HEK293 (cell line): Measurements from ENCODE around the gene TSR1.

ENCODE experiments used
- ATF2 ChIP-seq: fragments of 450-650 bp; formaldehyde crosslinking; IDR thresholded peaks from 2 replicates; pipeline ENCODE4 v1.5.1; 2016; ENCODE audit warnings: missing biosample characterization, missing genetic modification characterization, low read depth
- ELK4 ChIP-seq: IDR thresholded peaks from 2 replicates; pipeline ENCODE4 v1.6.1; 2011; ENCODE audit warnings: mild to moderate bottlenecking, low read depth, low read length, borderline replicate concordance
- HOXD13 ChIP-seq: sonication (generic); formaldehyde crosslinking; IDR thresholded peaks from 2 replicates; pipeline ENCODE4 v1.8.0; 2022; ENCODE audit warnings: missing genetic modification reagents, borderline replicate concordance
- KLF16 ChIP-seq: fragments of 450-650 bp; formaldehyde crosslinking; IDR thresholded peaks from 2 replicates; pipeline ENCODE4 v1.5.1; 2017; ENCODE audit warnings: missing biosample characterization, missing genetic modification characterization
- OVOL3 ChIP-seq: fragments of 450-650 bp; formaldehyde crosslinking; IDR thresholded peaks from 2 replicates; pipeline ENCODE4 v1.5.1; 2016; ENCODE audit warnings: missing biosample characterization, missing genetic modification characterization
- SCRT1 ChIP-seq: fragments of 450-650 bp; formaldehyde crosslinking; IDR thresholded peaks from 2 replicates; pipeline ENCODE4 v1.5.1; 2016; ENCODE audit warnings: missing biosample characterization, missing genetic modification characterization, borderline replicate concordance
- WT1 ChIP-seq: fragments of 450-650 bp; formaldehyde crosslinking; IDR thresholded peaks from 2 replicates; pipeline ENCODE4 v1.5.1; 2016; ENCODE audit warnings: missing biosample characterization, missing genetic modification characterization
- ZBTB1 ChIP-seq: fragments of 450-650 bp; formaldehyde crosslinking; IDR thresholded peaks from 2 replicates; pipeline ENCODE4 v1.5.1; 2016; ENCODE audit warnings: missing biosample characterization, missing genetic modification characterization
- ZBTB21 ChIP-seq: fragments of 450-650 bp; formaldehyde crosslinking; IDR thresholded peaks from 2 replicates; pipeline ENCODE4 v1.5.1; 2017; ENCODE audit warnings: missing biosample characterization, missing genetic modification characterization
- ZBTB44 ChIP-seq: fragments of 450-650 bp; IDR thresholded peaks from 2 replicates; pipeline ENCODE4 v1.5.1; 2018; ENCODE audit warnings: missing biosample characterization, mild to moderate bottlenecking, missing genetic modification characterization
- ZFP41 ChIP-seq: fragments of 450-650 bp; formaldehyde crosslinking; IDR thresholded peaks from 2 replicates; pipeline ENCODE4 v1.5.1; 2016; ENCODE audit warnings: missing biosample characterization, missing genetic modification characterization, borderline replicate concordance
- ZNF114 ChIP-seq: fragments of 450-650 bp; formaldehyde crosslinking; IDR thresholded peaks from 2 replicates; pipeline ENCODE4 v1.5.0; 2017; ENCODE audit warnings: missing biosample characterization, missing genetic modification characterization
- ZNF16 ChIP-seq: fragments of 450-650 bp; formaldehyde crosslinking; IDR thresholded peaks from 2 replicates; pipeline ENCODE4 v1.5.1; 2016; ENCODE audit warnings: low read depth, missing biosample characterization, missing genetic modification characterization
- ZNF169 ChIP-seq: fragments of 450-650 bp; formaldehyde crosslinking; IDR thresholded peaks from 2 replicates; pipeline ENCODE4 v1.5.1; 2016; ENCODE audit warnings: missing biosample characterization, missing genetic modification characterization
- ZNF18 ChIP-seq: fragments of 450-650 bp; formaldehyde crosslinking; IDR thresholded peaks from 2 replicates; pipeline ENCODE4 v1.5.1; 2016; ENCODE audit warnings: missing biosample characterization, missing genetic modification characterization
- ZNF2 ChIP-seq: fragments of 450-650 bp; formaldehyde crosslinking; IDR thresholded peaks from 2 replicates; pipeline ENCODE4 v1.5.1; 2016; ENCODE audit warnings: missing biosample characterization, missing genetic modification characterization
- ZNF214 ChIP-seq: fragments of 450-650 bp; formaldehyde crosslinking; IDR thresholded peaks from 2 replicates; pipeline ENCODE4 v1.5.1; 2017; ENCODE audit warnings: missing biosample characterization, mild to moderate bottlenecking, missing genetic modification characterization, borderline replicate concordance
- ZNF24 ChIP-seq: fragments of 450-650 bp; formaldehyde crosslinking; IDR thresholded peaks from 2 replicates; pipeline ENCODE4 v1.5.1; 2016; ENCODE audit warnings: missing biosample characterization, missing genetic modification characterization
- ZNF274 ChIP-seq, 2 experiments: fragments of 200-500 bp in 1 of 2; fragments of 450-650 bp in 1 of 2; sonication (Bioruptor generic) in 1 of 2; formaldehyde crosslinking in 1 of 2; IDR thresholded peaks; 2 replicates each; pipeline versions ENCODE4 v1.5.1 to v1.6.1; 2014 to 2016; ENCODE audit warnings: borderline replicate concordance in 1 of 2, inconsistent platforms in 1 of 2, low read length in 1 of 2, missing biosample characterization in 1 of 2, missing genetic modification characterization in 1 of 2
- ZNF473 ChIP-seq: fragments of 450-650 bp; formaldehyde crosslinking; IDR thresholded peaks from 2 replicates; pipeline ENCODE4 v1.5.1; 2017; ENCODE audit warnings: missing biosample characterization, missing genetic modification characterization
- ZNF529 ChIP-seq: fragments of 450-650 bp; formaldehyde crosslinking; IDR thresholded peaks from 2 replicates; pipeline ENCODE4 v1.5.1; 2017; ENCODE audit warnings: missing genetic modification characterization, missing biosample characterization; ENCODE audit not compliant: insufficient replicate concordance
- ZNF610 ChIP-seq: fragments of 450-650 bp; formaldehyde crosslinking; IDR thresholded peaks from 2 replicates; pipeline ENCODE4 v1.5.1; 2016; ENCODE audit warnings: missing biosample characterization, missing genetic modification characterization, borderline replicate concordance
- ZNF670 ChIP-seq: fragments of 450-650 bp; formaldehyde crosslinking; IDR thresholded peaks from 2 replicates; pipeline ENCODE4 v1.5.1; 2016; ENCODE audit warnings: missing biosample characterization, missing genetic modification characterization, low read depth
- ZNF768 ChIP-seq: fragments of 450-650 bp; formaldehyde crosslinking; IDR thresholded peaks from 2 replicates; pipeline ENCODE4 v1.5.1; 2018; ENCODE audit warnings: missing biosample characterization, mild to moderate bottlenecking, missing genetic modification characterization
- ZSCAN23 ChIP-seq: fragments of 450-650 bp; formaldehyde crosslinking; IDR thresholded peaks from 2 replicates; pipeline ENCODE4 v1.5.1; 2016; ENCODE audit warnings: missing biosample characterization, missing genetic modification characterization
- TF ChIP-seq, protein P1 (sequence below): fragments of 450-650 bp; formaldehyde crosslinking; IDR thresholded peaks from 2 replicates; pipeline ENCODE4 v1.5.1; 2017; ENCODE audit warnings: missing biosample characterization, mild to moderate bottlenecking, missing genetic modification characterization, moderate library complexity
- TF ChIP-seq, protein P2 (sequence below): fragments of 450-650 bp; formaldehyde crosslinking; conservative IDR thresholded peaks from 2 replicates; pipeline ENCODE4 v1.5.1; 2016; ENCODE audit warnings: low read depth, missing biosample characterization, missing genetic modification characterization

TSR1 gene

DNA sequence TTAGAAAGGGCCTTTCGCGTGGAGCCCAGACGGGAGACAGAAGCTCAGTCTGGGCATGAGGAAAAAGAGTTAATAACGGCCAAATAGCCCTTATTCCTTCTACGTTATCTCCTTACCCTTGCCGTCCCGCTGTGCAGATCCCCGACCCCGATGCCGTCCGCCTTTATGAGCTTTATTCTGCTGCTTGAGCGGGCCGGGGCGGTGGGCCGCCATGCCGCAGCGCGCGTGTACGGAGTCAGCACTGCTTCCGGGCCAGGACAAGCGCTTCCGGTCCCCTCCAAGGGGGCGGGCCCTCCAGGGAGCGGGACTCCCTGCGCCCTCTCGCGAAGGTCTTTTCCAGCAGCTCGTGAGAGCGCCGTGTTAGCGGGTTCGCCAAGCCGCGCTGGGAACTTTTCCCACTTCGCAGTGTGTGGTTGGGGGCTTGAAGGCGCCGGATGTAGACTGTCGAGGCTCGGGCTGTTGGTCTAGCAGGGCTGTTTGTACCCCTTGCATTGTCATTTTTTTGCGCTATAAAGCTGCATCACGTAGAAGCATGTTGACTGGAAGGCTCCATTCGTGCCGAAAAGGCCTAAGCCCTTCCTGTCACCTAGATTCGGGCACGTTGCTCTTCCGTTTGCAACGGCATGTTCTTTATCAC, at the start of gene TSR1 (continued):
- no peak; the same call in 1 of the 2 replicates for TF ChIP-seq ZNF24 (tag by site-specific recombination)
- TF ChIP-seq ZNF2 = peak; percentile 82
- no peak for TF ChIP-seq ZNF274 (IDR thresholded peaks at IDR 0.05; ENCODE audit: low read length)
- TF ChIP-seq ZNF274 (tag by site-specific recombination; IDR thresholded peaks at IDR 0.05; ENCODE audit: borderline replicate concordance) = no peak
- no peak for TF ChIP-seq ZBTB1 (tag by site-specific recombination)
- TF ChIP-seq ATF2 = no peak
- TF ChIP-seq ZBTB21 (tag by site-specific recombination) = peak; percentile 45; the same call in 1 of the 2 replicates
- no peak for TF ChIP-seq ZFP41
- no peak; the same call in 1 of the 2 replicates for TF ChIP-seq ZBTB44 (tag by site-specific recombination)
- TF ChIP-seq HOXD13 = no peak
- TF ChIP-seq, protein P1, sequence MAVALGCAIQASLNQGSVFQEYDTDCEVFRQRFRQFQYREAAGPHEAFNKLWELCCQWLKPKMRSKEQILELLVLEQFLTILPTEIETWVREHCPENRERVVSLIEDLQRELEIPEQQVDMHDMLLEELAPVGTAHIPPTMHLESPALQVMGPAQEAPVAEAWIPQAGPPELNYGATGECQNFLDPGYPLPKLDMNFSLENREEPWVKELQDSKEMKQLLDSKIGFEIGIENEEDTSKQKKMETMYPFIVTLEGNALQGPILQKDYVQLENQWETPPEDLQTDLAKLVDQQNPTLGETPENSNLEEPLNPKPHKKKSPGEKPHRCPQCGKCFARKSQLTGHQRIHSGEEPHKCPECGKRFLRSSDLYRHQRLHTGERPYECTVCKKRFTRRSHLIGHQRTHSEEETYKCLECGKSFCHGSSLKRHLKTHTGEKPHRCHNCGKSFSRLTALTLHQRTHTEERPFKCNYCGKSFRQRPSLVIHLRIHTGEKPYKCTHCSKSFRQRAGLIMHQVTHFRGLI (tag by site-specific recombination) = no peak
- TF ChIP-seq ELK4 = no peak
- no peak for TF ChIP-seq ZNF473
- TF ChIP-seq WT1 (tag by site-specific recombination) = no peak
- TF ChIP-seq, protein P2, sequence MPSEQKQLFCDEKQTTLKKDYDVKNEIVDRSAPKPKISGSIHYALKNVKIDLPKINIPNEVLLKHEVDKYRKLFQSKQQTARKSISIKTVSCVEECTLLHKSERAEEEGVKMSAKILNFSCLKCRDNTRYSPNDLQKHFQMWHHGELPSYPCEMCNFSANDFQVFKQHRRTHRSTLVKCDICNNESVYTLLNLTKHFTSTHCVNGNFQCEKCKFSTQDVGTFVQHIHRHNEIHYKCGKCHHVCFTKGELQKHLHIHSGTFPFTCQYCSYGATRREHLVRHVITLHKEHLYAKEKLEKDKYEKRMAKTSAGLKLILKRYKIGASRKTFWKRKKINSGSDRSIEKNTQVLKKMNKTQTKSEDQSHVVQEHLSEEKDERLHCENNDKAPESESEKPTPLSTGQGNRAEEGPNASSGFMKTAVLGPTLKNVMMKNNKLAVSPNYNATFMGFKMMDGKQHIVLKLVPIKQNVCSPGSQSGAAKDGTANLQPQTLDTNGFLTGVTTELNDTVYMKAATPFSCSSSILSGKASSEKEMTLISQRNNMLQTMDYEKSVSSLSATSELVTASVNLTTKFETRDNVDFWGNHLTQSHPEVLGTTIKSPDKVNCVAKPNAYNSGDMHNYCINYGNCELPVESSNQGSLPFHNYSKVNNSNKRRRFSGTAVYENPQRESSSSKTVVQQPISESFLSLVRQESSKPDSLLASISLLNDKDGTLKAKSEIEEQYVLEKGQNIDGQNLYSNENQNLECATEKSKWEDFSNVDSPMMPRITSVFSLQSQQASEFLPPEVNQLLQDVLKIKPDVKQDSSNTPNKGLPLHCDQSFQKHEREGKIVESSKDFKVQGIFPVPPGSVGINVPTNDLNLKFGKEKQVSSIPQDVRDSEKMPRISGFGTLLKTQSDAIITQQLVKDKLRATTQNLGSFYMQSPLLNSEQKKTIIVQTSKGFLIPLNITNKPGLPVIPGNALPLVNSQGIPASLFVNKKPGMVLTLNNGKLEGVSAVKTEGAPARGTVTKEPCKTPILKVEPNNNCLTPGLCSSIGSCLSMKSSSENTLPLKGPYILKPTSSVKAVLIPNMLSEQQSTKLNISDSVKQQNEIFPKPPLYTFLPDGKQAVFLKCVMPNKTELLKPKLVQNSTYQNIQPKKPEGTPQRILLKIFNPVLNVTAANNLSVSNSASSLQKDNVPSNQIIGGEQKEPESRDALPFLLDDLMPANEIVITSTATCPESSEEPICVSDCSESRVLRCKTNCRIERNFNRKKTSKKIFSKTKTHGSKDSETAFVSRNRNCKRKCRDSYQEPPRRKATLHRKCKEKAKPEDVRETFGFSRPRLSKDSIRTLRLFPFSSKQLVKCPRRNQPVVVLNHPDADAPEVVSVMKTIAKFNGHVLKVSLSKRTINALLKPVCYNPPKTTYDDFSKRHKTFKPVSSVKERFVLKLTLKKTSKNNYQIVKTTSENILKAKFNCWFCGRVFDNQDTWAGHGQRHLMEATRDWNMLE (tag by site-specific recombination) = peak; percentile 91
- TF ChIP-seq ZNF169 = no peak
- no peak; the same call in none of the 2 replicates for TF ChIP-seq ZNF610
- TF ChIP-seq ZNF768 = no peak
- TF ChIP-seq ZNF18 = 0 out of 2 replicates have a peak, but pooled peaks have one; percentile 13
- TF ChIP-seq ZNF670 = no peak
- no peak for TF ChIP-seq ZNF16 (tag by site-specific recombination)
- no peak for TF ChIP-seq SCRT1 (tag by site-specific recombination)
- TF ChIP-seq ZNF214 (tag by site-specific recombination) = no peak
- no peak for TF ChIP-seq ZSCAN23 (tag by site-specific recombination)
- TF ChIP-seq KLF16 = peak; percentile 82
- TF ChIP-seq OVOL3 (tag by site-specific recombination) = peak; percentile 54; the same call in 1 of the 2 replicates
- no peak for TF ChIP-seq ZNF529 (tag by site-specific recombination)
- no peak for TF ChIP-seq ZNF114 (tag by site-specific recombination)
